Stimulated activated CD4-positive, alpha-beta T cell treated with anti-CD3 and anti-CD28 coated beads, Interleukin-2, amount 100 ng/mL, for 24 hours (primary cell): ENCODE results near the gene SMPD2.

Source experiments
- DNase-seq, 2 donors: peaks; one replicate each; pipeline ENCODE4 v3.0.0-alpha.2; 2020

Gene SMPD2

GRCh38 chr6:109440331-109441068 lies at the start of gene SMPD2, which contains the start of gene PPIL6:
TSS of gene SMPD2 (plus strand) at chr6:109440724. CDS start at chr6:109441122, 398 bp downstream.
TSS of gene PPIL6 (minus strand) at chr6:109440628. CDS start at chr6:109440590, 38 bp downstream.
- DNase-seq = peak; percentile 78 to 82

DNA sequence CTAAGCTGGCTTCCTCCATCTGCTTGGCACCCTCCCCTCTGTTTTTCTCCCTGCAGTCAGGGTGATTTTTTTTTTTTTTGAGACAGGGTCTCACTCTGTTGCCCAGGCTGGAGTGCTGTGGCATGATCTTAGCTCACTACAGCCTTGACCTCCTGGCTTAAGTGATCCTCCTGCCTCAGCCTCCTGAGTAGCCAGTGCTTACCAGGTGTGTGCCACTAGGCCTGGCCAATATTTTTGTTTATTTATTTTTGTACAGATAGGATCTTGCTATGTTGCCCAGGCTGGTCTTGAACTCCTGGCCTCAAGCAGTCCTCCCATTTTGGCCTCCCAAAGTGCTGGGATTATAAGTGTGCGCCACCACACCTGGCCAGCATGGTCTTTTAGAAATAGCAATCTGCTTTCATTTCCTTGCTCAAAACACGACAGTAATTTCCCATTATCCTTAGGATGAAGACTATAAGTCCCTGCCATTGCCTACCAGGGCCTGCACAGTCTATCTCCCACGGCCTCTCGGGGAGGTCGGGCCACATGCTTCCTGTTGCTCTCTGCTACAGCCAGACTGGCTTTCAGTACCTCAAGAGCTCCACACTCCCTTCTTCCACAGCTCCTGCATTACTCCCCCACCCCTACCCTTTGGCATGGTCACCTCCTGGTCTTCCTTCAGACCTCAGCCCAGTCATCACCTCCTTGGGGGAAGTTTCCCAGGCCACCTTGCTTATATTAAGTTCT lies 47.2 kb upstream of the SMPD2 start:
- DNase-seq = no peak

GRCh38 chr6:109393886-109394281 lies 46.6 kb upstream of the SMPD2 start:
- no peak for DNase-seq

DNA sequence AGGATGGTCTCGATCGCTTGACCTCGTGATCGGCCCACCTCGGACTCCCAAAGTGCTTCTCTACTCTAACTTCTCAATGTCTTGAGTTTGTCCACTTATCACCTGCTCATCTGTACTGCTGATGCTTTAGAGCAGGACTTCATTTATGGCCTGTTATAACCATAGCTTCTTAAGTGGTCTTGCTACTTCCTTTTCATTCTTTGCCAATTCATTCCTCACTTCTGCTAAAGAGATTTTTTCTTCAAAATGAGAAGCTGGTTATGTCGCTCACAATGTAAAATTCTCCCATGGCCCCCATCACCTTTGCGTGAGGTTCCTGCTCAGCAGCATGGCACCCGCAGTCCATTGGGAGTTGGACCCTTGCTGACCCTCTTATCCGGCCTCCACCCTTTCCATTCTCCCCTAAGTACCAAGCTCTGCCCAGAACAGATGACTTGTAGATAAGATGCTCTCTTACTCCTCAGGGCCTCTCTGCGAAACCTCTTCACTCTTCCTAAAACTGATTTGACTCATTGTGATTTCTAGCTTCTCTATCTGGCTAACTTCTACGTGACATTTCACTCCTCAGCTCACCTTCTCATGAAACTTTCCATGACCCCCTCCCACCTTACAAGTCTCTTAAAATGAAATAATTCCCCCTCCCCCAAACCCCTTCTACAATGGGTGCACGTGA lies 44.3 kb upstream of the SMPD2 start:
- no peak for DNase-seq

DNA sequence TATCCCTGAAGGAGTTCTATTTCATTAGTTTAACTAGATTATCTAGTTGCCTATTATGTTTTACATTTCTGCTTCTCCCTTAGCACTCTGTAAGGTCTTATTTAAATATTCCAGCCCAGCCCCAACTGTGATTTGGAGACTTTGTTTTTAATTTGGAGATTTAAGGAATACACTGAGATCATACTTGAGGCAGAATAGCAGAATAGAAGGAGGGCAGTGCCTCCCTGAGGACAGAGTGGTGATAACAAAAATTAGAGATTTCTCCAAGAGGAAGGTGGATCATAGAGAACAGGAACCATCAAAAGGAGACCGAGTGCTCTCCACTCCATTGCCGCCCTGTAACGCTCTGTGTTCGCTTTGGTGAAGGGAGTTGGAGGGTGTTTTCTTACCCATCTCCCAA lies 43.5 kb upstream of the SMPD2 start:
- no peak for DNase-seq

- DNase-seq = no peak
Observed at GRCh38 chr6:109406196-109406595, 34.3 kb upstream of the SMPD2 start.

- DNase-seq = no peak
Observed at GRCh38 chr6:109411034-109411433, 29.5 kb upstream of the SMPD2 start.

GRCh38 chr6:109417646-109418045 lies 22.9 kb upstream of the SMPD2 start:
- no peak for DNase-seq

GRCh38 chr6:109420751-109421150 lies 19.8 kb upstream of the SMPD2 start:
- no peak for DNase-seq

DNA sequence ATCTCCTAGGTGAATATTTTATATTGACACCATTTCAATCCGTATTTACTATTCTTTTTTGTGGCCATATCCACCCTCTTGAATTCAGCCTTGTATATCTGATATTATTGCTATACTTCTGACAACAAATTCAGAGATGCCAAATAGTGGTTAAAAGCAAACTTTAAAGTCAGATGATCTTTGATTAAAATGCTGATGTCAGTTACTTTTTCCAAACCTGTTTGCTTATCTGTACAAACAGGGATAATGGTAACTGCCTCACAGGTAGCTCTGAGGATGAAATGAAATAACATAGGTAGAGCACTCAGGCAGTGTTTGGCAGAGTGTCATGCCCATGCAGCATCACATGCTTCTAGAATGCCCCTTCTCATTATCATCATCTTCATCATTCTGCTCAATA lies 19.3 kb upstream of the SMPD2 start:
- no peak for DNase-seq

DNA sequence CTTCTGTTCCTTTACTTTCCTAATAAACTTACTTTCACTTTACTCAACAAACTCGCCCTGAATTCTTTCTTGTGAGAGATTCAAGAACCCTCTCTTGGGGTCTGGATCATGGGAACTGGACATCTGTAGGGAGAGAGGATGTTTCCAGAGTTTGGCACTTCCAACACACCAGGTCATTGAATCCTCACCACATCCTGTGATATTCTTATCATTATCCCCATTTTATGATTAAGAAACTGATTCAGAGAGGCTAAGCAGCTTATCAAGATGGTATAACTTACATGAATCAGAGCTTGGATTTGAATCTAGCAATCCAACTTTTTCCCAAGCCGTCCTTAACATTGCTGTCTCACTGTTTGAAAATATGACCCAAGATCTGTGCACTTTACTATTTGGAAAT lies 15.6 kb upstream of the SMPD2 start:
- no peak for DNase-seq

DNA sequence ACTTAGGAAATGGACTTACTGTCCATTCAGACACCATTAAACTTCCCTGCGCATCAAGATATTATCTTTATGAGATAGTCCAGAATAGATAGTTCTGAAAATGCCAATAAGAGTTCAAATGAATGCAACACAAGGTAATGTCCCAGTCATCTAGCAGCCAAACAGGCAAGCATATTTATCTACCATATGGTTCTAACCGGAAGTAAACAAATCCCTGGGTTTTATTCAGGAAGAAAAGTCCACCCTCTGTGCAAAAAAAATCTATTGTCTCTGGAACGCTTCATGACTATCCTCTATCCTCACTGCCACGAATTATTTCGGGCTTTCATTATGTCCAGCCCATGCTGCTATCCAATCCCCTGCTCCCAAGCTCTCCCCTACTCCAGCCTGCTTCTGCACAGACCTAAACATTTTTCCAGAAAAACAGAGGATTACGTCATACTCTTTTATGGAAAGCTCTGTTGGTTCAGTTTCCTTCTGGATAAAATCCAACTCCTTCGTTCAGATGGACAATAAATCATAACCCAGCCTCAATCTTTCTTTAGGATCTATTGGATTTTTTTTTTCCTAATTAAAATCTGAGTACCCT lies 11.5 kb upstream of the SMPD2 start:
- DNase-seq = no peak

DNA sequence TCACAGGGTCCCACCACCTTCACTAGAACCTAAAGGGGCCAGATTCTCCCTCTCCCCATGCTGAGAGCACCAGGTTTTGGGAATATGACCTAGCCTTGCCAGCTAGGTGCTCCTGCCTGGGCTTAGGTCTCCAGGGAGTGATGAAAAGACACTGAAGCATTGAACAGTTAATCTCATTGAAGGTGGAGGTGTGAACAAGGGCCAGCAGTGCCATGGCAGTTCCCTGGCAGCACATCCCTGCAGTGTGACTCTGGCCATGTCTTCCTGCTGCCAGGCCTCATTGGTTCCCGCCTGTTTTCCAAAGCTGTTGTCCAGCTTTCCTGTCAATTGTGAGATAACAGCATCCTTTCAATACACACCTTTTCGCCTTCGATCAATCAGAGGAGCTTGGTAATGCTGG lies 11.0 kb upstream of the SMPD2 start:
- DNase-seq = no peak

DNA sequence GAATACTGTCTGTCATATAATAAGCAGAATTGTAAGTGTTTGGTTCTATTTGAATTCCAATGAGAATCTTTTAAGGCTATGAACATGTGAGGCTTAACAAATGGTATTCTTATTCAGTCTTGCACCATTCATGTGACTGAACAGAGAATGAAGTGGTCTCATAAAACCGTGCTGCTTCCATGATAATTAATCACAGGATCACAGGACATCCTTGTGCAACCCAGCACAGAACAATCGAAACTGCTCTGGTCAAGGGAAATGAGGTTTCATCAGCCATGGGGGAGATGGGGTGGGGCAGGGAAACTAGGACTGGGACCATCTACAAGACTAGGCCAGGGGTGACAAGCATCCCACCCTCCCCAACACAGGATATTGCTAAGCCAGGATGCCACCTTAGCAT lies 6.1 kb upstream of the SMPD2 start:
- no peak for DNase-seq

GRCh38 chr6:109436041-109436440 lies 4.5 kb upstream of the SMPD2 start:
- DNase-seq = no peak

GRCh38 chr6:109441069-109441816 lies 719 bp downstream of the SMPD2 start:
- DNase-seq = peak in 1 of 2 donors; percentile 50

DNA sequence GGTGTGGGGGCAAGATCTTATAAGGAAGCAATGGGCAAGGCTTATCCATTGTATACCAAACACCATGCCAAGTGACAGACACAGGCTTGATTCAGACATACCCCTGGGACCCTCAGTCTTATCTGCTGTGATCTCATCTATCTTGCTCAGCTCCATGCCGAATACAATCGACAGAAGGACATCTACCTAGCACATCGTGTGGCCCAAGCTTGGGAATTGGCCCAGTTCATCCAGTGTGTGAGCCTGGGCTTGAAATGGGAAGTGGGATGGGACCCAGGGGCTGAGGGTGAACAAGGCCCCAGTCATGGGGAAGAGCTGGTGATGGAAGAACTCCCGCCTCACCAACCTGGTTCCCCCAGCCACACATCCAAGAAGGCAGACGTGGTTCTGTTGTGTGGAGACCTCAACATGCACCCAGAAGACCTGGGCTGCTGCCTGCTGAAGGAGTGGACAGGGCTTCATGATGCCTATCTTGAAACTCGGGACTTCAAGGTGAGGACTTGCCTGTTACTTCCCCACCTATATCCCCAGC lies 1.9 kb downstream of the SMPD2 start:
- DNase-seq = no peak

DNA sequence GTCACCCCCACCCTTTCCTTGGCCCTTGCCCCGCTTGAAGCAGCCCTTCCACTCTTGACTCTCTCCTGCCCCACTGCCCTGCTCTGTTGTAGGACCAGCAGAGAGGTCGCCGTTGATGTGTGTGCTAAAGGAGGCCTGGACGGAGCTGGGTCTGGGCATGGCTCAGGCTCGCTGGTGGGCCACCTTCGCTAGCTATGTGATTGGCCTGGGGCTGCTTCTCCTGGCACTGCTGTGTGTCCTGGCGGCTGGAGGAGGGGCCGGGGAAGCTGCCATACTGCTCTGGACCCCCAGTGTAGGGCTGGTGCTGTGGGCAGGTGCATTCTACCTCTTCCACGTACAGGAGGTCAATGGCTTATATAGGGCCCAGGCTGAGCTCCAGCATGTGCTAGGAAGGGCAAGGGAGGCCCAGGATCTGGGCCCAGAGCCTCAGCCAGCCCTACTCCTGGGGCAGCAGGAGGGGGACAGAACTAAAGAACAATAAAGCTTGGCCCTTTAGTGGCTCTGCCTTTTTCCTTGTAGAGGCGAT lies 3.0 kb downstream of the SMPD2 start:
- no peak for DNase-seq

DNA sequence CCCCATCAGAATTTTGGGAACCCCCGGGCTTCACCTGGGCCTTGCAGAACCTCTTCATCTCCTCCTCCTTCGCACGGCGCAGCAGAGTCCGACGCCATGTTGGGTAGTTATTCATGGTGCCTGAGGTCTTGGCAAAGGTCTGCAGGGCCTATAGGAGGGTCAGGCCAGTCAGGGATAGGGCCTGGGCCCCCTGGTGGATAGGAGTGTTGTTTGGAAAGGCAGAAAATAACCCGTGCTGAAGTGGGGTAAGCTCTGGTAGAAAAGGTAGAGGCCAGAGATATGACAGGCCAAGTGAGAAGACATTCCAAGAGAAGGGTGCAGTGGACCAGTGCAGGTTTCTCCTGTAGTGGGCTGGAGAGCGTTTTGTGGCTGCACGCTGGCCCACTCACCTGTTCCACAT lies 4.9 kb downstream of the SMPD2 start:
- DNase-seq = no peak

DNA sequence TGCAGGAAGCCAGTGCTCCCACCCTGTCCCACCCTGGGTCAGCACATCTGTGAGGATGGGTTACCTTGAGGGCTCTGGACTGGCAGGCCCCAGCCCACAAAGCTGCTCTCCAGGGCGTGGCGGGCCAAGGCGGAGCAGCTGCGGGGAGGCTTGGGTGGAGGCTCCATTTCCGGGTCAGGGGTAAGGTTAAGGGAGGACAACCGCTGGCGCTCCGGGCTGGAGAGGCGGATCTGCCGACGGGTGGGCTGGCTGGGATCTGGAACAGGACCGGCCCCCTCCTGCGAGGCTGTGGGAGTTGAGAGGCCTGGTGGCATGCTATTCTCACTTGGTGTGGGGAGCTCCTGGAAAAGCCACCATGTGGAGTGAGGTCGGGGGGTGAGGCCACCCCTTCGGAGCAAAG lies 5.5 kb downstream of the SMPD2 start:
- no peak for DNase-seq

GRCh38 chr6:109446541-109446940 lies 6.0 kb downstream of the SMPD2 start:
- no peak for DNase-seq

- no peak for DNase-seq
Observed at GRCh38 chr6:109447087-109447486, 6.6 kb downstream of the SMPD2 start.
